Type B pancreatic cell (in vitro differentiated cells): Measurements from ENCODE around the gene RPS23. TPM values are rescaled to one million over a fixed set of nuclear protein-coding genes. Genes with fewer than 3 reads are reported as not detected.

ENCODE experiments used
- DNase-seq: peaks from one replicate; pipeline ENCODE4 v3.0.0; 2021; ENCODE audit warnings: mixed read lengths; ENCODE audit not compliant: unreplicated experiment; ENCODE audit errors: extremely low spot score
- H3K27ac Mint-ChIP-seq: 2 replicates; pipeline ENCODE4 v1.8.0; 2021; ENCODE audit warnings: mild to moderate bottlenecking, mixed read lengths
- H3K27me3 Mint-ChIP-seq: 2 replicates; pipeline ENCODE4 v1.8.0; 2021; ENCODE audit warnings: mixed read lengths
- H3K36me3 Mint-ChIP-seq: 2 replicates; pipeline ENCODE4 v1.8.0; 2021; ENCODE audit warnings: mixed read lengths
- H3K4me1 Mint-ChIP-seq: one replicate; pipeline ENCODE4 v1.8.0; 2021; ENCODE audit warnings: mixed read lengths; ENCODE audit not compliant: unreplicated experiment
- H3K4me3 Mint-ChIP-seq: 2 replicates; pipeline ENCODE4 v1.8.0; 2021; ENCODE audit warnings: mild to moderate bottlenecking, mixed read lengths
- H3K9me3 Mint-ChIP-seq: 2 replicates; pipeline ENCODE4 v1.8.0; 2021; ENCODE audit warnings: mixed read lengths
- CTCF ChIP-seq: fragments of 200-600 bp; sonication (generic); conservative IDR thresholded peaks from 2 replicates; pipeline ENCODE4 v1.5.0; 2021; ENCODE audit warnings: antibody characterized with exemption, mild to moderate bottlenecking
- long read RNA-seq: library from polyadenylated mRNA; unstranded; transcript quantifications from one replicate; pipeline ENCODE4 v2.0.0, GENCODE V29; 2020
- total RNA-seq: library from RNA; stranded (reverse); gene quantifications from 2 replicates; pipeline ENCODE4 v1.2.1, GENCODE V29; 2021; ENCODE audit warnings: low replicate concordance

RPS23 gene
- 2,642 and 2,645 TPM in 2 replicates for total RNA-seq
- long read RNA-seq, transcript RPS23-203 (3 exons, 576 nt): minor isoform, 27 of 699 reads
- long read RNA-seq, transcript RPS23-201 (4 exons, 3,437 nt): major isoform, 647 of 699 reads
- long read RNA-seq, partial matches to known transcripts: 3 of 699 reads
- long read RNA-seq, other reads (novel, unspliced or antisense): 22 of 699 reads

- H3K27ac Mint-ChIP-seq: peak within 1 kb of the TSS; percentile 98
- H3K4me1 Mint-ChIP-seq: peaks cover 21% of the 10 kb centered on the region
- H3K4me3 Mint-ChIP-seq: peak within 1 kb of the TSS; percentile 94
- no peak for TF ChIP-seq CTCF
- DNase-seq: peak; percentile 88
- H3K9me3 Mint-ChIP-seq: no peaks in the 10 kb centered on the region
- no peaks in the 10 kb centered on the region for H3K27me3 Mint-ChIP-seq
- H3K36me3 Mint-ChIP-seq: peaks cover 41% of the 10 kb centered on the region
Measured at GRCh38 chr5:82277987-82278710, at the start of gene RPS23. Gene RPS23, minus strand, starts transcription at chr5:82278354. Its CDS starts 31 bp downstream, at chr5:82278323.

GRCh38 chr5:82327941-82328340, 49.8 kb upstream of the RPS23 start:
- H3K27me3 Mint-ChIP-seq: peaks cover 7% of the 10 kb centered on the region
- H3K27ac Mint-ChIP-seq: no peak overlapping the region
- H3K4me3 Mint-ChIP-seq: no peak overlapping the region
- peaks cover 4% of the 10 kb centered on the region for H3K4me1 Mint-ChIP-seq
- H3K36me3 Mint-ChIP-seq: no peaks in the 10 kb centered on the region
- H3K9me3 Mint-ChIP-seq: peaks cover 6% of the 10 kb centered on the region
- TF ChIP-seq CTCF: no peak
- DNase-seq: no peak

- no peak for TF ChIP-seq CTCF
- H3K4me1 Mint-ChIP-seq: no peaks in the 10 kb centered on the region
- no peak overlapping the region for H3K4me3 Mint-ChIP-seq
- peaks cover 16% of the 10 kb centered on the region for H3K27me3 Mint-ChIP-seq
- peaks cover 6% of the 10 kb centered on the region for H3K36me3 Mint-ChIP-seq
- H3K27ac Mint-ChIP-seq: no peak overlapping the region
- no peak for DNase-seq
- peaks cover 13% of the 10 kb centered on the region for H3K9me3 Mint-ChIP-seq
Measured at GRCh38 chr5:82325996-82326395, 47.8 kb upstream of the RPS23 start.

GRCh38 chr5:82325155-82325554, 47.0 kb upstream of the RPS23 start:
- Mint-ChIP-seq H3K4me3 (no peak overlapping the region), H3K36me3 (peaks cover 6% of the 10 kb centered on the region), H3K9me3 (peaks cover 13% of the 10 kb centered on the region), H3K27me3 (peaks cover 16% of the 10 kb centered on the region), H3K4me1 (no peaks in the 10 kb centered on the region), H3K27ac (no peak overlapping the region)
- no peak for TF ChIP-seq CTCF
- no peak for DNase-seq

- H3K4me1 Mint-ChIP-seq: no peaks in the 10 kb centered on the region
- peaks cover 13% of the 10 kb centered on the region for H3K9me3 Mint-ChIP-seq
- TF ChIP-seq CTCF: no peak
- peaks cover 16% of the 10 kb centered on the region for H3K27me3 Mint-ChIP-seq
- no peak overlapping the region for H3K27ac Mint-ChIP-seq
- H3K36me3 Mint-ChIP-seq: peaks cover 6% of the 10 kb centered on the region
- DNase-seq: no peak
- no peak overlapping the region for H3K4me3 Mint-ChIP-seq
Measured at GRCh38 chr5:82320966-82321365, 42.8 kb upstream of the RPS23 start.
